ENCODE data around the gene RNASEH2B.

DNA sequence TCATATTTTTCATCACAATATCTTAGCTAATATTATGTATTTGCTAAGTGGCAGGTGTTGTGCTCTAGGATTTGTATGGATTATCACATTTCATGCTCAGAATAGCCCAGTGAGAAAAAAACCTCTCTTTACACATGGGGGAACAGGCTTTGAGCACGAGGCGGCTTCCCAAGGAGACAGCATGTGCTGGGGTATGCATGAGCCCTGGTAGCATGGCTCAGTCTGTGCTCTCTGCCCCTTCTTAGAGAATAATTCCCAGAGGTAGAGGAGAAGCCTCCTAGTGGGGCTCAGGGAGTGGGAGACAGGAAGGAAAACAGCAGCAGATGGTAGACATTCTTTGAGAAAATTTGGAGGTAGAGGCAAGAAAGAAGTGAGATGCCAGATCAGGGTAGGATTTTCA lies 31.6 kb downstream of the RNASEH2B start:
- TF ChIP-seq, protein P1, sequence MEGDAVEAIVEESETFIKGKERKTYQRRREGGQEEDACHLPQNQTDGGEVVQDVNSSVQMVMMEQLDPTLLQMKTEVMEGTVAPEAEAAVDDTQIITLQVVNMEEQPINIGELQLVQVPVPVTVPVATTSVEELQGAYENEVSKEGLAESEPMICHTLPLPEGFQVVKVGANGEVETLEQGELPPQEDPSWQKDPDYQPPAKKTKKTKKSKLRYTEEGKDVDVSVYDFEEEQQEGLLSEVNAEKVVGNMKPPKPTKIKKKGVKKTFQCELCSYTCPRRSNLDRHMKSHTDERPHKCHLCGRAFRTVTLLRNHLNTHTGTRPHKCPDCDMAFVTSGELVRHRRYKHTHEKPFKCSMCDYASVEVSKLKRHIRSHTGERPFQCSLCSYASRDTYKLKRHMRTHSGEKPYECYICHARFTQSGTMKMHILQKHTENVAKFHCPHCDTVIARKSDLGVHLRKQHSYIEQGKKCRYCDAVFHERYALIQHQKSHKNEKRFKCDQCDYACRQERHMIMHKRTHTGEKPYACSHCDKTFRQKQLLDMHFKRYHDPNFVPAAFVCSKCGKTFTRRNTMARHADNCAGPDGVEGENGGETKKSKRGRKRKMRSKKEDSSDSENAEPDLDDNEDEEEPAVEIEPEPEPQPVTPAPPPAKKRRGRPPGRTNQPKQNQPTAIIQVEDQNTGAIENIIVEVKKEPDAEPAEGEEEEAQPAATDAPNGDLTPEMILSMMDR (CRISPR knock-in tag; IDR thresholded peaks at IDR 0.05), result no peak
- no peak for TF ChIP-seq POLR2G (IDR thresholded peaks at IDR 0.05; ENCODE audit: low read depth, low read length)
- TF ChIP-seq ZNF510 (CRISPR knock-in tag; IDR thresholded peaks at IDR 0.05; ENCODE audit: low read depth), result no peak
- no peak for TF ChIP-seq JUNB (CRISPR knock-in tag; IDR thresholded peaks at IDR 0.05; ENCODE audit: borderline replicate concordance)
- no peak for TF ChIP-seq NFIC (IDR thresholded peaks at IDR 0.05; ENCODE audit: low read length)
- no peak for TF ChIP-seq ZNF232 (CRISPR knock-in tag; IDR thresholded peaks at IDR 0.05; ENCODE audit: borderline replicate concordance)
- no peak for TF ChIP-seq EHMT2 (IDR thresholded peaks at IDR 0.05; ENCODE audit: borderline replicate concordance, low read depth, low read length)
- no peak for TF ChIP-seq ARHGAP35 (CRISPR knock-in tag; IDR thresholded peaks at IDR 0.05; ENCODE audit: borderline replicate concordance)
- TF ChIP-seq EP300 (IDR thresholded peaks at IDR 0.05; ENCODE audit: low read depth in 2 of 2, low read length in 2 of 2), result no peak
- no peak for TF ChIP-seq EP300 (CRISPR knock-in tag; IDR thresholded peaks at IDR 0.05; ENCODE audit: borderline replicate concordance)
- no peak for TF ChIP-seq JUND (CRISPR knock-in tag; IDR thresholded peaks at IDR 0.05)
- TF ChIP-seq, protein P2, sequence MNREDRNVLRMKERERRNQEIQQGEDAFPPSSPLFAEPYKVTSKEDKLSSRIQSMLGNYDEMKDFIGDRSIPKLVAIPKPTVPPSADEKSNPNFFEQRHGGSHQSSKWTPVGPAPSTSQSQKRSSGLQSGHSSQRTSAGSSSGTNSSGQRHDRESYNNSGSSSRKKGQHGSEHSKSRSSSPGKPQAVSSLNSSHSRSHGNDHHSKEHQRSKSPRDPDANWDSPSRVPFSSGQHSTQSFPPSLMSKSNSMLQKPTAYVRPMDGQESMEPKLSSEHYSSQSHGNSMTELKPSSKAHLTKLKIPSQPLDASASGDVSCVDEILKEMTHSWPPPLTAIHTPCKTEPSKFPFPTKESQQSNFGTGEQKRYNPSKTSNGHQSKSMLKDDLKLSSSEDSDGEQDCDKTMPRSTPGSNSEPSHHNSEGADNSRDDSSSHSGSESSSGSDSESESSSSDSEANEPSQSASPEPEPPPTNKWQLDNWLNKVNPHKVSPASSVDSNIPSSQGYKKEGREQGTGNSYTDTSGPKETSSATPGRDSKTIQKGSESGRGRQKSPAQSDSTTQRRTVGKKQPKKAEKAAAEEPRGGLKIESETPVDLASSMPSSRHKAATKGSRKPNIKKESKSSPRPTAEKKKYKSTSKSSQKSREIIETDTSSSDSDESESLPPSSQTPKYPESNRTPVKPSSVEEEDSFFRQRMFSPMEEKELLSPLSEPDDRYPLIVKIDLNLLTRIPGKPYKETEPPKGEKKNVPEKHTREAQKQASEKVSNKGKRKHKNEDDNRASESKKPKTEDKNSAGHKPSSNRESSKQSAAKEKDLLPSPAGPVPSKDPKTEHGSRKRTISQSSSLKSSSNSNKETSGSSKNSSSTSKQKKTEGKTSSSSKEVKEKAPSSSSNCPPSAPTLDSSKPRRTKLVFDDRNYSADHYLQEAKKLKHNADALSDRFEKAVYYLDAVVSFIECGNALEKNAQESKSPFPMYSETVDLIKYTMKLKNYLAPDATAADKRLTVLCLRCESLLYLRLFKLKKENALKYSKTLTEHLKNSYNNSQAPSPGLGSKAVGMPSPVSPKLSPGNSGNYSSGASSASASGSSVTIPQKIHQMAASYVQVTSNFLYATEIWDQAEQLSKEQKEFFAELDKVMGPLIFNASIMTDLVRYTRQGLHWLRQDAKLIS (CRISPR knock-in tag; IDR thresholded peaks at IDR 0.05), result no peak
- no peak for TF ChIP-seq KLF6 (CRISPR knock-in tag; IDR thresholded peaks at IDR 0.05)
